HepG2 (cell line): ENCODE data around the gene NHERF2. TPM values are rescaled to one million over a fixed set of nuclear protein-coding genes. Genes with fewer than 3 reads are reported as not detected.

Experiments
- ATAC-seq: fragments of 200-7000 bp; cut with Tn5 transposase; 3 replicates; pipeline ENCODE4 v1.9.1; 2020; ENCODE audit warnings: mild to moderate bottlenecking, moderate library complexity
- BruUV-seq: library from RNA; stranded (reverse); fragments of 400-500 nt; replicated peaks from 2 replicates; lab custom pipeline; 2021; lab: Mats Ljungman, UMichigan
- CTCF ChIA-PET: fragments of 300-600 bp; formaldehyde crosslinking; extraction: SDS; loops from one replicate; lab custom pipeline; 2021; ENCODE audit warnings: low total read pairs, inconsistent platforms, low intra/inter-chr PET ratio; lab: Yijun Ruan, JAX
- POLR2A ChIA-PET: fragments of 350-600 bp; sonication (Branson Sonifier 250); formaldehyde crosslinking; loops from one replicate; lab custom pipeline; 2020; ENCODE audit warnings: antibody characterized with exemption, inconsistent platforms; lab: Yijun Ruan, JAX
- DNase-seq: peaks from one replicate; pipeline ENCODE4 v3.0.0-alpha.2; 2015; ENCODE audit warnings: low spot score
- FAIRE-seq: peaks from 3 replicates; lab custom pipeline; 2011; peaks lifted over from hg19 to GRCh38; lab: Jason Lieb, UNC
- H2AFZ ChIP-seq: one replicate; pipeline ENCODE4 v1.6.1; 2011; ENCODE audit warnings: low read length, inconsistent platforms
- H3K27ac ChIP-seq: fragments of 300-600 bp; 3 replicates; pipeline ENCODE4 v1.8.0; 2011; ENCODE audit warnings: mixed run types, mild to moderate bottlenecking, mixed read lengths, low read length, inconsistent platforms; ENCODE audit not compliant: insufficient read depth; ENCODE audit errors: extremely low read length
- H3K27me3 ChIP-seq, 2 experiments: fragments of 200-600 bp in 1 of 2; 2 replicates in 1 of 2; 3 replicates in 1 of 2; pipeline versions ENCODE4 v1.6.0 to v1.8.0; 2011; ENCODE audit warnings: low read length in 2 of 2, mild to moderate bottlenecking in 2 of 2, moderate library complexity in 2 of 2, inconsistent platforms in 1 of 2; ENCODE audit not compliant: insufficient read depth in 2 of 2, control insufficient read depth in 1 of 2
- H3K36me3 ChIP-seq, 2 experiments: fragments of 200-600 bp in 1 of 2; replicated peaks in 1 of 2; 2 replicates in 1 of 2; 3 replicates in 1 of 2; pipeline versions ENCODE4 v1.5.1 to v1.8.0; 2011; ENCODE audit warnings: low read length in 2 of 2, inconsistent platforms in 1 of 2; ENCODE audit not compliant: insufficient read depth in 2 of 2, control insufficient read depth in 1 of 2
- H3K4me1 ChIP-seq: 2 replicates; pipeline ENCODE4 v1.5.1; 2012; ENCODE audit warnings: low read length, inconsistent platforms; ENCODE audit not compliant: insufficient read depth
- H3K4me2 ChIP-seq: 2 replicates; pipeline ENCODE4 v1.6.0; 2011; ENCODE audit warnings: low read depth, low read length, inconsistent platforms
- H3K4me3 ChIP-seq, 3 experiments: fragments of 200-600 bp in 1 of 3; sonication (generic), shearing (Covaris generic) in 1 of 3; replicated peaks in 1 of 3; 2 replicates each; pipeline ENCODE4 v1.5.1; 2011 to 2016; ENCODE audit warnings: low read length in 3 of 3, inconsistent platforms in 2 of 3, low read depth in 2 of 3, mild to moderate bottlenecking in 2 of 3, control low read depth in 1 of 3, mixed read lengths in 1 of 3; ENCODE audit not compliant: insufficient read depth in 1 of 3
- H3K79me2 ChIP-seq: one replicate; pipeline ENCODE4 v1.6.1; 2011; ENCODE audit warnings: low read length, inconsistent platforms; ENCODE audit not compliant: insufficient read depth
- H3K9ac ChIP-seq: 2 replicates; pipeline ENCODE4 v1.6.0; 2011; ENCODE audit warnings: mild to moderate bottlenecking, low read depth, low read length, inconsistent platforms; ENCODE audit not compliant: insufficient read depth
- H3K9me3 ChIP-seq: 2 replicates; pipeline ENCODE4 v1.5.1; 2012; ENCODE audit warnings: mild to moderate bottlenecking, low read length
- H4K20me1 ChIP-seq: 2 replicates; pipeline ENCODE4 v1.6.0; 2011; ENCODE audit warnings: inconsistent platforms, mild to moderate bottlenecking, low read length, moderate library complexity; ENCODE audit not compliant: insufficient read depth
- ELF3 ChIP-seq: IDR thresholded peaks from 2 replicates; pipeline ENCODE4 v1.6.1; 2016; ENCODE audit warnings: missing genetic modification reagents, missing compliant biosample characterization
- HOXA3 ChIP-seq: sonication (generic); formaldehyde crosslinking; IDR thresholded peaks from 2 replicates; pipeline ENCODE4 v1.5.0; 2020; ENCODE audit warnings: missing genetic modification reagents
- JARID2 ChIP-seq: sonication (generic); formaldehyde crosslinking; IDR thresholded peaks from 2 replicates; pipeline ENCODE4 v1.8.1; 2023; ENCODE audit warnings: missing genetic modification reagents, inconsistent platforms; ENCODE audit not compliant: insufficient replicate concordance
- MIXL1 ChIP-seq: IDR thresholded peaks from 2 replicates; pipeline ENCODE4 v1.6.1; 2016
- PRPF4 ChIP-seq: fragments of 200-400 bp; formaldehyde crosslinking; IDR thresholded peaks from 2 replicates; pipeline ENCODE4 v1.6.1; 2016; ENCODE audit warnings: low read length, low read depth; ENCODE audit not compliant: poor library complexity, severe bottlenecking
- SP1 ChIP-seq, 2 experiments: fragments of 450-650 bp in 1 of 2; sonication (generic) in 1 of 2; formaldehyde crosslinking in 1 of 2; IDR thresholded peaks; 2 replicates each; pipeline versions ENCODE4 v1.4.0 to v1.6.1; 2016 to 2020; ENCODE audit warnings: missing genetic modification reagents in 1 of 2
- ZBTB38 ChIP-seq: sonication (generic); formaldehyde crosslinking; IDR thresholded peaks from 2 replicates; pipeline ENCODE4 v1.5.1; 2020; ENCODE audit warnings: mild to moderate bottlenecking, missing genetic modification reagents
- ZFP37 ChIP-seq: sonication (generic); formaldehyde crosslinking; IDR thresholded peaks from 2 replicates; pipeline ENCODE4 v1.4.0; 2020; ENCODE audit warnings: missing genetic modification reagents, borderline replicate concordance
- ZNF331 ChIP-seq: sonication (generic); formaldehyde crosslinking; IDR thresholded peaks from 2 replicates; pipeline ENCODE4 v1.4.0; 2020; ENCODE audit warnings: missing genetic modification reagents
- ZNF552 ChIP-seq: sonication (generic); formaldehyde crosslinking; IDR thresholded peaks from 2 replicates; pipeline ENCODE4 v1.9.0; 2022; ENCODE audit warnings: missing genetic modification reagents, mild to moderate bottlenecking, borderline replicate concordance
- WGBS: methylation state at CpG from one replicate; pipeline ENCODE4 v1.1.6; 2017; ENCODE audit warnings: low lambda C conversion rate; 5-methylcytosine and 5-hydroxymethylcytosine counted together
- in situ Hi-C: cut with HindIII; loops from 2 replicates; pipeline ENCODE4 v1.10.0; 2017; ENCODE audit warnings: low pct_unique_long_range_greater_than_20kb; ENCODE audit not compliant: extremely low pct_ligation_motif_present
- intact Hi-C: fragments of 100-400 bp; cut with micrococcal nuclease; formaldehyde crosslinking; loops from one replicate; pipeline ENCODE4 v1.10.0; 2022; ENCODE audit not compliant: unreplicated experiment
- polyA plus RNA-seq, 8 experiments: library from polyadenylated mRNA; depleted of rRNA in 3 of 8; stranded (reverse) in 7 of 8; unstranded in 1 of 8; fragments of >200 nt; fragmentation: Illumina TruSeq in 4 of 8; extraction: Trizol in 4 of 8; gene quantifications; 2 replicates each; pipeline versions ENCODE4 v1.2.1 to v1.2.3, GENCODE V29; 2011 to 2016; ENCODE audit warnings: low read depth in 4 of 8, missing spikeins in 1 of 8, mixed read lengths in 1 of 8; ENCODE audit not compliant: insufficient read depth in 1 of 8
- total RNA-seq, 5 experiments: library from RNA; depleted of rRNA; stranded (reverse); fragments of >200 nt; fragmentation: Illumina TruSeq; extraction: Trizol; gene quantifications; 2 replicates each; pipeline ENCODE4 v1.2.3, GENCODE V29; 2016; ENCODE audit warnings: low read depth in 1 of 5
- TF ChIP-seq, protein P1 (sequence below): sonication (generic); formaldehyde crosslinking; IDR thresholded peaks from 2 replicates; pipeline ENCODE4 v1.5.0; 2020; ENCODE audit warnings: missing genetic modification reagents
- TF ChIP-seq, protein P2 (sequence below): IDR thresholded peaks from 2 replicates; pipeline ENCODE4 v1.6.1; 2016
- TF ChIP-seq, protein P3 (sequence below): sonication (generic); formaldehyde crosslinking; IDR thresholded peaks from 2 replicates; pipeline ENCODE4 v1.4.0; 2020; ENCODE audit warnings: low read depth, mild to moderate bottlenecking, missing genetic modification reagents
- TF ChIP-seq, protein P4 (sequence below): sonication (generic); formaldehyde crosslinking; IDR thresholded peaks from 2 replicates; pipeline ENCODE4 v1.4.0; 2020; ENCODE audit warnings: missing genetic modification reagents
- TF ChIP-seq, protein P5 (sequence below): sonication (generic); formaldehyde crosslinking; conservative IDR thresholded peaks from 2 replicates; pipeline ENCODE4 v1.8.0; 2022; ENCODE audit warnings: mild to moderate bottlenecking, moderate library complexity, missing genetic modification reagents
- TF ChIP-seq, protein P6 (sequence below): sonication (generic); formaldehyde crosslinking; IDR thresholded peaks from 2 replicates; pipeline ENCODE4 v1.4.0; 2020; ENCODE audit warnings: missing genetic modification reagents, borderline replicate concordance

Gene NHERF2
- total and polyA plus RNA-seq, 2 of the 13 experiments (the other 11 are each of a cell fraction or from before 2014, with no cell fraction given): 23.7 to 39.3 TPM

DNA sequence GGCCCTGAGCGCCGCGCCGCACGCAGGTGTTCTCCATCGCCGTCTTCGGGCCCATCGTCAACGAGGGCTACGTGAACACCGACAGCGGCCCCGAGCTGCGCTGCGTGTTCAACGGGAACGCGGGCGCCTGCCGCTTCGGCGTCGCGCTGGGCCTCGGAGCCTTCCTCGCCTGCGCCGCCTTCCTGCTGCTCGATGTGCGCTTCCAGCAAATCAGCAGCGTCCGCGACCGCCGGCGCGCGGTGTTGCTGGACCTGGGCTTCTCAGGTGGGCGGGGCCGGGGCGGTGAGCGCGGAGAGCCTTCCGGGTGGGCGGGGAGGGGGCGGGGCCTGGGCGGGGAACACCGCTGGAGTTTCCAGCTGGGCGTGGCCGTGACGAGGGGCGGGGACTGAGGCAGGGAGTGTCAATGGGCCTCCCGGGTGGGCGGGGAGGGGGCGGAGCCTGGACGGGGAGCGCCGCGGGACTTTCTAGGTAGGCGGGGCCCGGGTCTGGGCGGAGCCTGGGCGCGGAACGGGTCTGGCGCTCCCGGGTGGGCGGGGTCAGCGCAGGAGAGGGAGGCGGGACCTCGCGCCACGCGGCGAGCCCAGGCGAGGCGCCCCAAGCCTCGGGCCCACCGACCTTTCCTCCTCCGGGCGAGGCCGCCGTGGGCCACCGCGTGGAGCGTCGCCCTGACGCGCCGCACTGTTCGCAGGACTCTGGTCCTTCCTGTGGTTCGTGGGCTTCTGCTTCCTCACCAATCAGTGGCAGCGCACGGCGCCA is 34.6 kb upstream of the NHERF2 start:
- in situ Hi-C loops (no loop called here), intact Hi-C loops (no loop called here)
- H3K4me3 ChIP-seq: no peak overlapping the region
- no peak overlapping the region for H3K27ac ChIP-seq
- no peaks in the 10 kb centered on the region for H3K9me3 ChIP-seq
- peaks cover 48% of the 10 kb centered on the region for H3K4me1 ChIP-seq
- BruUV-seq: no TSS peak
- FAIRE-seq (no peak), ATAC-seq (no peak), DNase-seq (no peak)
- no peak overlapping the region for H3K9ac ChIP-seq
- H3K36me3 ChIP-seq: no peaks in the 10 kb centered on the region; a peak in 1 of 5 replicates
- H4K20me1 ChIP-seq: no peaks in the 10 kb centered on the region
- no peak overlapping the region for H3K4me2 ChIP-seq
- ChIA-PET POLR2A (interaction anchor here (0.7 to 2.6 kb wide), 3 partner anchors 20 to 154 kb away, joined by 3 to 16 read pairs (median 7); partner anchors contain the start of genes RPS2 and TBL3), CTCF (no interaction called here)
- no peak overlapping the region for H2AFZ ChIP-seq
- peaks cover 0 to 8% of the 10 kb centered on the region in 2 experiments; a peak in 2 of 5 replicates for H3K27me3 ChIP-seq
- H3K79me2 ChIP-seq: no peaks in the 10 kb centered on the region
- 78% methylated on average over 89 of the region's 96 CpGs for WGBS
- no peak for TF ChIP-seq ZNF331
- TF ChIP-seq, protein P1, sequence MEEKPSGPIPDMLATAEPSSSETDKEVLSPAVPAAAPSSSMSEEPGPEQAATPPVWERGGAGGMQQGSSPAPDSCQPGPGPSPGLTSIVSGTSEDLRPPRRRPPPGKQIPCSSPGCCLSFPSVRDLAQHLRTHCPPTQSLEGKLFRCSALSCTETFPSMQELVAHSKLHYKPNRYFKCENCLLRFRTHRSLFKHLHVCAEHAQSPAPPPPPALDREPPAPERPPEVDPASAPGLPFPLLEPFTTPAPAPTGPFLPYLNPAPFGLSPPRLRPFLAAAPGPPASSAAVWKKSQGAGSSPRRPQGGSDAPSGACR (CRISPR knock-in tag): no peak
- TF ChIP-seq, protein P2, sequence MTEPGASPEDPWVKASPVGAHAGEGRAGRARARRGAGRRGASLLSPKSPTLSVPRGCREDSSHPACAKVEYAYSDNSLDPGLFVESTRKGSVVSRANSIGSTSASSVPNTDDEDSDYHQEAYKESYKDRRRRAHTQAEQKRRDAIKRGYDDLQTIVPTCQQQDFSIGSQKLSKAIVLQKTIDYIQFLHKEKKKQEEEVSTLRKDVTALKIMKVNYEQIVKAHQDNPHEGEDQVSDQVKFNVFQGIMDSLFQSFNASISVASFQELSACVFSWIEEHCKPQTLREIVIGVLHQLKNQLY (CRISPR knock-in tag): no peak
- TF ChIP-seq, protein P3, sequence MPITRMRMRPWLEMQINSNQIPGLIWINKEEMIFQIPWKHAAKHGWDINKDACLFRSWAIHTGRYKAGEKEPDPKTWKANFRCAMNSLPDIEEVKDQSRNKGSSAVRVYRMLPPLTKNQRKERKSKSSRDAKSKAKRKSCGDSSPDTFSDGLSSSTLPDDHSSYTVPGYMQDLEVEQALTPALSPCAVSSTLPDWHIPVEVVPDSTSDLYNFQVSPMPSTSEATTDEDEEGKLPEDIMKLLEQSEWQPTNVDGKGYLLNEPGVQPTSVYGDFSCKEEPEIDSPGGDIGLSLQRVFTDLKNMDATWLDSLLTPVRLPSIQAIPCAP (CRISPR knock-in tag): no peak
- TF ChIP-seq ZNF552 (CRISPR knock-in tag): no peak
- TF ChIP-seq, protein P4, sequence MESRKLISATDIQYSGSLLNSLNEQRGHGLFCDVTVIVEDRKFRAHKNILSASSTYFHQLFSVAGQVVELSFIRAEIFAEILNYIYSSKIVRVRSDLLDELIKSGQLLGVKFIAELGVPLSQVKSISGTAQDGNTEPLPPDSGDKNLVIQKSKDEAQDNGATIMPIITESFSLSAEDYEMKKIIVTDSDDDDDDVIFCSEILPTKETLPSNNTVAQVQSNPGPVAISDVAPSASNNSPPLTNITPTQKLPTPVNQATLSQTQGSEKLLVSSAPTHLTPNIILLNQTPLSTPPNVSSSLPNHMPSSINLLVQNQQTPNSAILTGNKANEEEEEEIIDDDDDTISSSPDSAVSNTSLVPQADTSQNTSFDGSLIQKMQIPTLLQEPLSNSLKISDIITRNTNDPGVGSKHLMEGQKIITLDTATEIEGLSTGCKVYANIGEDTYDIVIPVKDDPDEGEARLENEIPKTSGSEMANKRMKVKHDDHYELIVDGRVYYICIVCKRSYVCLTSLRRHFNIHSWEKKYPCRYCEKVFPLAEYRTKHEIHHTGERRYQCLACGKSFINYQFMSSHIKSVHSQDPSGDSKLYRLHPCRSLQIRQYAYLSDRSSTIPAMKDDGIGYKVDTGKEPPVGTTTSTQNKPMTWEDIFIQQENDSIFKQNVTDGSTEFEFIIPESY (CRISPR knock-in tag): peak; percentile 72
- peak; percentile 49 for TF ChIP-seq PRPF4
- TF ChIP-seq ELF3: no peak
- peak; percentile 53 for TF ChIP-seq HOXA3 (CRISPR knock-in tag)
- 0 out of 2 replicates have a peak, but pooled peaks have one; percentile 32 for TF ChIP-seq ZBTB38 (CRISPR knock-in tag)
- TF ChIP-seq, protein P5, sequence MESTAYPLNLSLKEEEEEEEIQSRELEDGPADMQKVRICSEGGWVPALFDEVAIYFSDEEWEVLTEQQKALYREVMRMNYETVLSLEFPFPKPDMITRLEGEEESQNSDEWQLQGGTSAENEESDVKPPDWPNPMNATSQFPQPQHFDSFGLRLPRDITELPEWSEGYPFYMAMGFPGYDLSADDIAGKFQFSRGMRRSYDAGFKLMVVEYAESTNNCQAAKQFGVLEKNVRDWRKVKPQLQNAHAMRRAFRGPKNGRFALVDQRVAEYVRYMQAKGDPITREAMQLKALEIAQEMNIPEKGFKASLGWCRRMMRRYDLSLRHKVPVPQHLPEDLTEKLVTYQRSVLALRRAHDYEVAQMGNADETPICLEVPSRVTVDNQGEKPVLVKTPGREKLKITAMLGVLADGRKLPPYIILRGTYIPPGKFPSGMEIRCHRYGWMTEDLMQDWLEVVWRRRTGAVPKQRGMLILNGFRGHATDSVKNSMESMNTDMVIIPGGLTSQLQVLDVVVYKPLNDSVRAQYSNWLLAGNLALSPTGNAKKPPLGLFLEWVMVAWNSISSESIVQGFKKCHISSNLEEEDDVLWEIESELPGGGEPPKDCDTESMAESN (CRISPR knock-in tag): no peak
- TF ChIP-seq SP1 (IDR thresholded peaks at IDR 0.05): no peak
- TF ChIP-seq SP1 (CRISPR knock-in tag; IDR thresholded peaks at IDR 0.05): peak; percentile 28; the same call in 1 of the 2 replicates
- no peak for TF ChIP-seq ZFP37 (CRISPR knock-in tag)
- no peak for TF ChIP-seq MIXL1 (CRISPR knock-in tag)
- TF ChIP-seq JARID2 (CRISPR knock-in tag): no peak
- TF ChIP-seq, protein P6, sequence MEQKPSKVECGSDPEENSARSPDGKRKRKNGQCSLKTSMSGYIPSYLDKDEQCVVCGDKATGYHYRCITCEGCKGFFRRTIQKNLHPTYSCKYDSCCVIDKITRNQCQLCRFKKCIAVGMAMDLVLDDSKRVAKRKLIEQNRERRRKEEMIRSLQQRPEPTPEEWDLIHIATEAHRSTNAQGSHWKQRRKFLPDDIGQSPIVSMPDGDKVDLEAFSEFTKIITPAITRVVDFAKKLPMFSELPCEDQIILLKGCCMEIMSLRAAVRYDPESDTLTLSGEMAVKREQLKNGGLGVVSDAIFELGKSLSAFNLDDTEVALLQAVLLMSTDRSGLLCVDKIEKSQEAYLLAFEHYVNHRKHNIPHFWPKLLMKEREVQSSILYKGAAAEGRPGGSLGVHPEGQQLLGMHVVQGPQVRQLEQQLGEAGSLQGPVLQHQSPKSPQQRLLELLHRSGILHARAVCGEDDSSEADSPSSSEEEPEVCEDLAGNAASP (CRISPR knock-in tag): no peak
